Natural killer cell (primary cell): ENCODE data around the gene SPIRE1. TPM values are rescaled to one million over a fixed set of nuclear protein-coding genes. Genes with fewer than 3 reads are reported as not detected.
A peak's percentile ranks its signal among the peaks of the same experiment; 100 is the strongest.

Source experiments
- ATAC-seq, 3 donors: fragments of 150-1000 bp in 2 of 3; fragments of 200-7000 bp in 1 of 3; cut with Tn5 transposase; 1 replicate in 1 of 3; 2 replicates in 2 of 3; pipeline ENCODE4 v1.10.0; 2021; ENCODE audit warnings: mild to moderate bottlenecking in 2 of 3, moderate library complexity in 2 of 3
- DNase-seq, 2 donors: peaks; one replicate each; pipeline versions ENCODE4 v3.0.0 to v3.0.0-alpha.2; 2013 to 2021; ENCODE audit warnings: mixed read lengths in 1 of 2
- H3K27ac ChIP-seq: one replicate; pipeline ENCODE4 v1.5.1; 2013; ENCODE audit warnings: mild to moderate bottlenecking, low read length
- H3K27me3 ChIP-seq: one replicate; pipeline ENCODE4 v1.6.1; 2013; ENCODE audit warnings: low read length; ENCODE audit not compliant: control insufficient read depth, insufficient read depth
- H3K36me3 ChIP-seq: one replicate; pipeline ENCODE4 v1.6.1; 2013; ENCODE audit warnings: low read length; ENCODE audit not compliant: control insufficient read depth, insufficient read depth
- H3K4me1 ChIP-seq: one replicate; pipeline ENCODE4 v1.6.1; 2013; ENCODE audit warnings: low read length; ENCODE audit not compliant: control insufficient read depth, insufficient read depth
- H3K4me3 ChIP-seq: one replicate; pipeline ENCODE4 v1.5.1; 2013; ENCODE audit warnings: low read length
- H3K9me3 ChIP-seq: one replicate; pipeline ENCODE4 v1.6.1; 2013; ENCODE audit warnings: low read length; ENCODE audit not compliant: control insufficient read depth, insufficient read depth
- H3K27ac Mint-ChIP-seq, 2 donors: one replicate each; pipeline ENCODE4 v1.8.0; 2022; ENCODE audit warnings: mild to moderate bottlenecking in 2 of 2, mixed read lengths in 2 of 2, moderate library complexity in 1 of 2
- H3K27me3 Mint-ChIP-seq, 2 donors: one replicate each; pipeline ENCODE4 v1.8.0; 2022; ENCODE audit warnings: low read depth in 2 of 2, mixed read lengths in 2 of 2
- H3K36me3 Mint-ChIP-seq: one replicate; pipeline ENCODE4 v1.8.0; 2022; ENCODE audit warnings: mixed read lengths
- H3K4me1 Mint-ChIP-seq, 2 donors: one replicate each; pipeline ENCODE4 v1.8.0; 2022; ENCODE audit warnings: mixed read lengths in 2 of 2
- H3K4me3 Mint-ChIP-seq: one replicate; pipeline ENCODE4 v1.8.0; 2022; ENCODE audit warnings: mild to moderate bottlenecking, moderate library complexity, mixed read lengths
- H3K9me3 Mint-ChIP-seq, 2 donors: one replicate each; pipeline ENCODE4 v1.8.0; 2022; ENCODE audit warnings: mixed read lengths in 2 of 2
- CTCF ChIP-seq: fragments of 200-600 bp; IDR thresholded peaks from one replicate; pipeline ENCODE4 v1.8.0; 2022; ENCODE audit warnings: antibody characterized with exemption
- WGBS: methylation state at CpG from one replicate; pipeline ENCODE4 v1.1.7; 2013; ENCODE audit warnings: missing lambda C conversion rate; ENCODE audit not compliant: insufficient coverage; 5-methylcytosine and 5-hydroxymethylcytosine counted together
- intact Hi-C: fragments of 100-400 bp; cut with micrococcal nuclease; formaldehyde crosslinking; loops from one replicate; pipeline ENCODE4 v1.14.2; 2022
- total RNA-seq, 4 donors: library from RNA; stranded (reverse); fragments of 120-200 nt in 1 of 4; gene quantifications; one replicate each; pipeline versions ENCODE4 v1.2.3 to v1.2.4, GENCODE V29; 2013 to 2022

SPIRE1 gene
- total RNA-seq, 3 donors from 2014 or later (not counting 1 experiment from before 2014, with no cell fraction given) = 4.8 to 6.7 (median 5.4) TPM

GRCh38 chr18:12679183-12679786 lies 21.4 kb upstream of the SPIRE1 start:
- DNase-seq = no peak
- H3K4me3 Mint-ChIP-seq = no peak overlapping the region
- H3K27ac ChIP-seq = no peak overlapping the region

GRCh38 chr18:12668041-12668440 lies 10.1 kb upstream of the SPIRE1 start:
- H3K9me3 Mint-ChIP-seq = no peaks in the 10 kb centered on the region
- DNase-seq (no peak), ATAC-seq (no peak)
- Histone ChIP-seq H3K4me3 (no peak overlapping the region), H3K27me3 (no peaks in the 10 kb centered on the region), H3K4me1 (no peaks in the 10 kb centered on the region), H3K9me3 (no peaks in the 10 kb centered on the region), H3K36me3 (peaks cover 6% of the 10 kb centered on the region), H3K27ac (no peak overlapping the region)
- intact Hi-C loops = no loop called here
- 96% methylated on average over 5 of the region's 5 CpGs for WGBS
- H3K4me1 Mint-ChIP-seq = no peaks in the 10 kb centered on the region
- no peak overlapping the region for H3K27ac Mint-ChIP-seq
- no peak for TF ChIP-seq CTCF
- H3K27me3 Mint-ChIP-seq = no peaks in the 10 kb centered on the region
- H3K4me3 Mint-ChIP-seq = no peak overlapping the region
- H3K36me3 Mint-ChIP-seq = no peaks in the 10 kb centered on the region

More at GRCh38 chr18:12679183-12679786, 21.4 kb upstream of the SPIRE1 start:
- Histone ChIP-seq H3K36me3 (peaks cover 12% of the 10 kb centered on the region), H3K4me1 (no peaks in the 10 kb centered on the region), H3K4me3 (no peak overlapping the region), H3K27me3 (no peaks in the 10 kb centered on the region), H3K9me3 (no peaks in the 10 kb centered on the region)
- peaks cover 0 to 6% of the 10 kb centered on the region in 2 donors for H3K4me1 Mint-ChIP-seq
- no peak for ATAC-seq
- H3K27me3 Mint-ChIP-seq = no peaks in the 10 kb centered on the region
- WGBS = 32% methylated on average over 8 of the region's 8 CpGs
- no peaks in the 10 kb centered on the region for H3K9me3 Mint-ChIP-seq
- TF ChIP-seq CTCF = no peak
- no peaks in the 10 kb centered on the region for H3K36me3 Mint-ChIP-seq
- no peak overlapping the region for H3K27ac Mint-ChIP-seq
- intact Hi-C loops = no loop called here

- peak in 1 of 2 donors; percentile 72 for DNase-seq
- peak overlapping the region; percentile 55 for H3K4me3 Mint-ChIP-seq
- no peaks in the 10 kb centered on the region for H3K9me3 ChIP-seq
- no peaks in the 10 kb centered on the region for H3K9me3 Mint-ChIP-seq
- TF ChIP-seq CTCF = peak; percentile 69
- H3K4me1 ChIP-seq = peaks cover 7% of the 10 kb centered on the region
- H3K36me3 Mint-ChIP-seq = no peaks in the 10 kb centered on the region
- WGBS = 95% methylated on average over 9 of the region's 9 CpGs
- intact Hi-C loops = loop anchor here (1.0 kb wide), 2 partner anchors 269 to 332 kb away; no protein-coding TSS in a partner anchor
- no peak overlapping the region for H3K4me3 ChIP-seq
- no peaks in the 10 kb centered on the region for H3K36me3 ChIP-seq
- no peaks in the 10 kb centered on the region for H3K27me3 ChIP-seq
- H3K4me1 Mint-ChIP-seq = peaks cover 11 to 12% of the 10 kb centered on the region in 2 donors
- H3K27me3 Mint-ChIP-seq = no peaks in the 10 kb centered on the region
- H3K27ac Mint-ChIP-seq = no peak overlapping the region
- ATAC-seq = peak; percentile 30 to 46 (median 38)
- no peak overlapping the region for H3K27ac ChIP-seq
Observed at GRCh38 chr18:12659904-12660605, 2.1 kb upstream of the SPIRE1 start.
